HUES64 (cell line): ENCODE measurements around the gene RTTN. TPM values are rescaled to one million over a fixed set of nuclear protein-coding genes. Genes with fewer than 3 reads are reported as not detected.
"Not testable (repeated sequence)": the region's sequence is repeated elsewhere in the genome, so short reads cannot be mapped to it uniquely, and the experiment has no call there.

Source experiments
- H3K27ac ChIP-seq: 2 replicates; pipeline ENCODE4 v1.7.0; 2013; ENCODE audit warnings: low read depth, low read length, inconsistent platforms
- H3K27me3 ChIP-seq: 2 replicates; pipeline ENCODE4 v1.6.1; 2013; ENCODE audit warnings: mild to moderate bottlenecking, low read length; ENCODE audit not compliant: insufficient read depth
- H3K36me3 ChIP-seq: 2 replicates; pipeline ENCODE4 v1.6.1; 2013; ENCODE audit warnings: mild to moderate bottlenecking, low read length; ENCODE audit not compliant: insufficient read depth
- H3K4me1 ChIP-seq: 2 replicates; pipeline ENCODE4 v1.6.1; 2013; ENCODE audit warnings: mild to moderate bottlenecking, low read length, moderate library complexity; ENCODE audit not compliant: insufficient read depth
- H3K4me3 ChIP-seq: 2 replicates; pipeline ENCODE4 v1.5.1; 2013; ENCODE audit warnings: mild to moderate bottlenecking, low read length, moderate library complexity
- H3K9ac ChIP-seq: 2 replicates; pipeline ENCODE4 v1.6.1; 2013; ENCODE audit warnings: mild to moderate bottlenecking, low read depth, low read length
- H3K9me3 ChIP-seq: 2 replicates; pipeline ENCODE4 v1.6.1; 2013; ENCODE audit warnings: low read depth, low read length; ENCODE audit not compliant: insufficient read depth
- WGBS: fragments of 150-250, 120-280 bp; methylation state at CpG from one replicate; pipeline ENCODE4 v1.1.7; 2013; ENCODE audit warnings: missing lambda C conversion rate; 5-methylcytosine and 5-hydroxymethylcytosine counted together
- polyA plus RNA-seq, 2 experiments: library from polyadenylated mRNA; stranded (reverse); fragments of 50-300 nt; gene quantifications; one replicate each; pipeline ENCODE4 v1.2.3, GENCODE V29; 2013

The RTTN gene, protein sequence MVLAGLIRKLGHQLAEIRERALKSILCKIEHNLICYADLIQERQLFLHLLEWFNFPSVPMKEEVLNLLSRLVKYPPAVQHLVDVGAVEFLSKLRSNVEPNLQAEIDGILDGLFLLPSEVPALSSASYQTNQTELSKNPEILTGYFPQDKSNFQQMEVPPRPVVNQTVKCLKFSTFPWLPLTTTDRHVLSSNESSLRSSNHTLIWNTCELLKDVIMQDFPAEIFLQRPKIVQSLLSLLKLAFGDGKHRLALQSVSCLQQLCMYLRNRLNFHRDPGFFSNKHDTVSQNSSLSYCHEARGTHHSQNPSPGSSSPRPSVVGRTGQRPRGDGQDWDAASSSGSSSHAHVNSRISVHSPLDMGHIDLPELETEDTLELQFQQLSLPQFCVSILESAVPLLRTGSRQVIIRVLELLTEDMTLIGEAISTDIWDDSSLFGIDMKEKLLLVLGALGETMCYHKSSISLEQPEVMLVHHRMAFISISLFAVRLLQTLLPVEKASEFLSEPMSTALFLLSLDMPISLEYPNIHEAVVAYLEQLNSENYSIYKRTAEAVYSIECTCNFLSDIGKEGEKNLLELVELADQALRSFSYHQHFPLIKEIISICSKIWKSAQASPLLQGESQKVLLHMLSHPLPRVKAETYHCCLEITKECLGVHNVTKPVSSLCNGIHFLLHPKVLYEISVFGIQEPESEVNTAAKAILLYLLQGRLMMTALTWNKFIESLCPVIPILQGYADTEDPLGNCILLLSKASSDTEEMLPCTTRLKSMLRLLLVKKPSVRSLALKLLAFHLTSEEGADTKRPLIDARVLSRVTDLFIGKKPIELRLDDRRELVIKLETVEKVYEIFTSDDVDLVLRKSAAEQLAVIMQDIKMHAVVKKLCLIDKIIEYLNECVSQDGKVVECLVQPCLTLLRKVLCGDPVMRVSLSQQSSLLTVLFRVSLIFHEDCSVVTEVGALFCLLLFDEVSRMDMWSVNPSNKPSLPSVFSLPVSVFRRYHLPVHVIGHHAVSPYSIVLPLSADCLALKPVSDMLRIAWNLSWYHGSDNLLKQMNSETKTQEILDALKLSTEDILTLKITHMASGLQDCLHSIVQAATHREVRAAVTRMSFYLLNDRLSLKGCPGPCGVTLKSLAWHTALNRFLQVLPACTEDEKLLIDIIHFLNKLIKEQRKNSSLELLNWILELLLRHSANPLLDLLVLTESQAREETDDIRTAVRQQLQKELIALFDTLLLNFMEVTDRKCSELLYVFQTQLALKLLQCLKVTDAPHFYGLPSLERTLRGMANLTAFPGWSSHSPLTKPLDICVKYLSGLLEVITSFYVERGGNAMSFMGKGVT (N-terminal part only)
- 10.1 TPM for polyA plus RNA-seq (2013, experiment 1 of 2)
- polyA plus RNA-seq (2013, experiment 2 of 2): 12.1 TPM

DNA sequence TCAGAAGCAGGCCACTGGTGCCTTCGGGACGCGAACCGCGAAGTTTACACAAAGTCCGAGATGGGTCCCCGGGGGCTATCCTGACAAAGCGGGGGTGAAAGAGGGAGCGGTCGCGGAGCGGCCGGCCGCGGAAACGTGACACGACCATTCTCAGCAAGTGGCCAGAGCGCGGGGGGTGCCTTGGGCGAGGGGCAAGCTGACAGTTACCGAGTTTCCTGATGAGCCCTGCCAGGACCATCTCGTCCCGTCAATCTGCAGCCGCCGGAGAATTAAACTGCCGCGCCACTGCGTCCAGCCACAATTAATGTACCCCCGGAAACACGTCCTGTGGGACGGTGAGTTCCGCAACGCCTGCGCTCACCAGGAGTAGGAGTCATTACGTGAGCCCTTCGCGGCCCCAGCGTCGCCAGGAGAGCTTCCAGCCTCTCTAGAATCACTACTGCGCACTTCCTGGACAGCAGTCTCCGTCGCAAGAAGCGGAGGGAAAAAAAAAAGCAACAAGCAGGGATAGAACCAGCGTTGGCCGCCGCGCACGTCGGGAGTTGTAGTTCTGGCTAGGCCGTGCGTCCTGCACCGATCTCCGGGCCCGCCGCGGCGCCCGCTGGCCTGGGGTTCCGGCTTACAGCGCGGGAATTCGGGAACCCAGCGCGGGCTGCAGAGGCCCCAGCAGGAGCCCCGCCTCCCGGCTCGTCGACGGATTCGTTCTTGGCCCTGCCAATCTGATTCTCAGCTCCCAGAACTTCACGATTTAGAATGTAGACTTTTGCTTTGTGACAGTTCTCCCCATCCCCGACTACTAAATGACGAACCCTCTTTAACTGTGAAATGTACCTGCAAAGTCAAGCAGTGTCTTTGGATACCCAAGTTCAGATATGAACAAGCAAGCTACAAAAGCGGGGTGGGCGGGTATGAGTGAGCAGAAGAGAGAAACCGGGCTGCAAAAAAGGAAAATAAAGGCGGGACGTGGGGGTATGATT is at the start of gene RTTN:
TSS of gene RTTN (minus strand) at position 267 of the 977 bp plus-strand sequence. CDS start at position 238, 29 bp downstream.
- under 1% methylated on average over 78 of the region's 78 CpGs for WGBS
- Histone ChIP-seq H3K36me3 (peaks cover 22% of the 10 kb centered on the region), H3K9ac (peak within 1 kb of the TSS; percentile 97), H3K27ac (peak within 1 kb of the TSS; percentile 98), H3K4me3 (peak within 1 kb of the TSS; percentile 89), H3K27me3 (no peaks in the 10 kb centered on the region), H3K4me1 (peaks cover 3% of the 10 kb centered on the region; the same call in 1 of the 2 replicates), H3K9me3 (no peaks in the 10 kb centered on the region)

DNA sequence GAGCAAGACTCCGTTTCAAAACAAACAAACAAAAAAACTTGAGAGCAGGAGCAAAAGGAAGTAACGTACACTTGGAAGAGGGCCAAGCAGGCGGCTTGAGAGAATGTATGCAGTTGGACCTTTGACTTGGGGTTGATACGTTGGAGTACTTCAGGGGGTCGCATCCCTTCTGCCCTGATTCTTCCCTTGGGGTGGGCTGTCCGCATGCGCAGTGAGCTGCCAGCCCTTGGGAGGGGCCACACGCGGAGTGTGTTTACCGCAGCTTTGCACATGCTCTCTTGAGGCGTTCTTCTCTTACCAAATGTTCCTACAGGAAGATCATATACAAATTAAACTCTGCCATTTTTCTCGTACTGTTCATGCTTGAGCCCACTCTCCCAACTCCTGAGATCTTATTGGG is 45.3 kb upstream of the RTTN start:
- H3K4me1 ChIP-seq: no peaks in the 10 kb centered on the region

DNA sequence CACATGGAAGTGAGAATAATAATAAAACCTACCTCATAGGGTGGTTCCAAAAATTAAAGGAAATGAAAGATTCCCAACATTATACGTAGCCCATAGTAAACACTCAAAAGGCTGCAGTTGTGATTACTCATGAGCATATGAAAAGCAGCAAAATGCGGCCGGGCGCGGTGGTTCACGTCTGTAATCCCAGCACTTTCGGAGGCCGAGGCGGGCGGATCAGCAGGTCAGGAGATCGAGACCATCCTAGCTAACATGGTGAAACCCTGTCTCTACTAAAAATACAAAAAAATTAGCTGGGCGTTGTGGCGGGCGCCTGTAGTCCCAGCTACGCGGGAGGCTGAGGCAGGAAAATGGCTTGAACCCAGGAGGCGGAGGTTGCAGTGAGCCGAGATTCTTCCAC is 44.4 kb upstream of the RTTN start:
- H3K4me1 ChIP-seq, H3K36me3 ChIP-seq, H3K9ac ChIP-seq, H3K27ac ChIP-seq, H3K27me3 ChIP-seq, H3K9me3 ChIP-seq, H3K4me3 ChIP-seq: not testable (repeated sequence)
- 96% methylated on average over 18 of the region's 18 CpGs for WGBS

More for the DNA sequence above, 45.3 kb upstream of the RTTN start:
- Histone ChIP-seq H3K27me3 (no peaks in the 10 kb centered on the region), H3K9me3 (no peaks in the 10 kb centered on the region), H3K4me3 (no peak overlapping the region), H3K36me3 (no peaks in the 10 kb centered on the region), H3K9ac (no peak overlapping the region), H3K27ac (no peak overlapping the region)
- 95% methylated on average over 12 of the region's 12 CpGs for WGBS

DNA sequence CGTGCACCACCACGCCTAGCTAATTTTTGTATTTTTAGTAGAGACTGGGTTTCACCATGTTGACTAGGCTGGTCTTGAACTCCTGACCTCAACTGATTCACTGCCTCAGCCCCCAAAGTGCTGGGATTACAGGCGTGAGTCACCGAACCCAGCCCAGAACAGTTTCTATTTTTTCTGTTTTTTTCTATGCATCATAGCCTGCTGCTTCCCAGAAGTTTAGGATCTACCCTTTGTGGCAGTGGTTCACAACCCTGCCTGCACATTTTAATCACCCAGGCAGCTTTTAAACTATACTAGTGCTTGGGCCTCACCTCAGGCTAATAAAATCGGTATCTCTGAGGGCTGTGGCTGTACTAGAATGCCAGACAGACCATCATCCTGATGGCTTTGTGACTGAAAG is 43.6 kb upstream of the RTTN start:
- no peaks in the 10 kb centered on the region for H3K36me3 ChIP-seq
- no peak overlapping the region for H3K4me3 ChIP-seq
- H3K9me3 ChIP-seq: no peaks in the 10 kb centered on the region
- H3K9ac ChIP-seq: no peak overlapping the region
- H3K27me3 ChIP-seq: no peaks in the 10 kb centered on the region
- whole genome bisulfite sequencing: 96% methylated on average over 5 of the region's 5 CpGs
- H3K27ac ChIP-seq: no peak overlapping the region
- no peaks in the 10 kb centered on the region for H3K4me1 ChIP-seq

DNA sequence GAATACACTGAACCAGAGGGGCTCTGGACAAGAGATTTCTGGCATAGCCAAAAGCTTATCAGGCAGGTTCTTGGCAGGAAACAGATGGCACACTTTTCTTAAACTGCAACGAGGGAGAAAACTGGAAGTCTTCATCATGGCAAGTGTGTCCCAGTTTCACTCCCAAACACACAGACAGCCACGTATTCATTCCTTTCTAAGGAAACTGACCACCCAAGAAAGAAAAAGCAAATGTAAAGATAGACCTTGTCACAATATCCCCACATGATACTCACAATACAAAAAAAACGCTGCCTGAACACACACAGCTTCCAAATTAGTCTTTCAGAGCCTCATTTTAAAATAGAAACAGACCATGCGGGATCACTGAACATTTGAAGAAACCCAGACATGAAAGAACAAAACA is 40.6 kb upstream of the RTTN start:
- H3K9ac ChIP-seq: no peak overlapping the region
- 89% methylated on average over 4 of the region's 4 CpGs for WGBS

DNA sequence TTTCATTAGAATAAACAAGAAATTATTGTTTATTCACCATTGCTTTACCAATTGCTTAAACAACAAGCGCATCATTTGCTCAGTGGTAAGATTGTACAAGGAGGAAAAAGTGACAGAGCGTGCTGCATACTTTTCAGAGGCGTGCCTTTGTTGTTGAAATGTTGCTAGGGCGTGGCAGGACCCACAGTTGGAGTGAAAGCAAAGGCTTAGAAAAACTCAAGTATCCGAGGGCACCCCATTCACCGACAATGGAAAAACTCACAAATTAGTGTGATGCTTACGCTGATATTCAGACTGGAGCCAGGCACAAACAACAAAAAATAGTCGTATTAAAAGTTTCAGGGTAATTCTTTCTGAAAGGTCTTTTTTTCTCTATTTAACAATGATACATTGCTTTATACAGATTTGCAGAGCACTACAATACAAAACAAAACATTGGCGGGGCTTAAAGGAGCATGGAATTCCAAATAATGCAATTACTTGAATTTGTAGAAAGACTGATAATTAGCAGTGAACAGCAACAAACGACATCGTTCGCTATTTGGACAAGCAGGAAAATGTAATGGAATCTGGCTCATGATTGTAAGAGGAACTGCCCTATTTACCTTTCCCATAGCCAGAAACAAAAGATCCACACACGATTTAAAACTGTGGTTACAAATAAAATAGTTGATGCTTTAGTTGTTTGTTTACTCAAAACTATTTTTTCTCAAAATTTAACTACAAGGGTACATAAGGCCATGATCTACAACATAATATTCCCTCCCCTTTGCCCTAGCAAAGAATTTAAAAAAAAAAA is 37.8 kb upstream of the RTTN start:
- 94% methylated on average over 12 of the region's 13 CpGs for WGBS
- Histone ChIP-seq H3K9me3 (no peaks in the 10 kb centered on the region), H3K27me3 (no peaks in the 10 kb centered on the region), H3K4me3 (no peak overlapping the region), H3K9ac (no peak overlapping the region), H3K27ac (no peak overlapping the region), H3K4me1 (no peaks in the 10 kb centered on the region), H3K36me3 (no peaks in the 10 kb centered on the region)

More for the DNA sequence above, 40.6 kb upstream of the RTTN start:
- no peaks in the 10 kb centered on the region for H3K27me3 ChIP-seq
- no peaks in the 10 kb centered on the region for H3K4me1 ChIP-seq
- no peak overlapping the region for H3K4me3 ChIP-seq
- no peak overlapping the region for H3K27ac ChIP-seq
- no peaks in the 10 kb centered on the region for H3K36me3 ChIP-seq
- H3K9me3 ChIP-seq: no peaks in the 10 kb centered on the region

DNA sequence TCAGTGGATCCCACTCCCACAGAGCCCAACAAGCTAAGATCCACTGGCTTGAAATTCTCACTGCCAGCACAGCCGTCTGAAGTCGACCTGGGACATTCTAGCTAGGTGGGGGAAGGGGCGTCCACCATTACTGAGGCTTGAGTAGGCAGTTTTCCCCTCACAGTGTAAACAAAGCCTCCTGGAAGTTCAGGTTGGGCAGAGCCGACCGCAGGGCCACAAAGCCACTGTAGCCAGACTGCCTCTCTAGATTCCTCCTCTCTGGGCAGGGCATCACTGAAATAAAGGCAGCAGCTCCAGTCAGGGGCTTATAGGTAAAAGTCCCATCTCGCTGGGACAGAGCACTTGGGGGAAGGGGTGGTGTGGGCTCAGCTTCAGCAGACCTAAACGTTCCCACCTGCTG is 31.4 kb upstream of the RTTN start:
- H3K36me3 ChIP-seq, H3K4me1 ChIP-seq, H3K9me3 ChIP-seq, H3K4me3 ChIP-seq, H3K27ac ChIP-seq, H3K27me3 ChIP-seq, H3K9ac ChIP-seq: not testable (repeated sequence)
- 78% methylated on average over 7 of the region's 7 CpGs for WGBS

DNA sequence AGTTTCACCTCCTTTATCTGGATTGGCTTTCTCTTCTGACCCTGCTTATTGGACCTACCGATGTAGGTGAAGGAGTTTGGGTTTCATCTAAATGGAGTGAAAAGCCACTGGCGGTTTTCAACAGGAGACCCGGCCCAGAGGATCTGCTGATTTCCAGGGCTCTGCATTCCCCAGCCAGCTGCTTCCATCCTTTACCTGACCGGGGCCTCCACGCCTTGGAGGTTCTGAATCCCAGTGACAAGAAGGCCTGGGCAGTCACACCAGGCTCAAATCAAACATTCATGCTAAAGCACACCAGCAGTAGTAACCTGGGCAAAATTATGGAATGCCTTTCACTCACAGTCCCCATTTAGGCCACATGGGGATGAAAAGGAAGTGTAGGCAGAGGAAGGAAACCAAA is 30.0 kb upstream of the RTTN start:
- no peak overlapping the region for H3K4me3 ChIP-seq
- no peak overlapping the region for H3K9ac ChIP-seq
- no peaks in the 10 kb centered on the region for H3K36me3 ChIP-seq
- no peaks in the 10 kb centered on the region for H3K27me3 ChIP-seq
- 87% methylated on average over 5 of the region's 5 CpGs for WGBS
- H3K9me3 ChIP-seq: no peaks in the 10 kb centered on the region
- no peak overlapping the region for H3K27ac ChIP-seq
- no peaks in the 10 kb centered on the region; the same call in 1 of the 2 replicates for H3K4me1 ChIP-seq

DNA sequence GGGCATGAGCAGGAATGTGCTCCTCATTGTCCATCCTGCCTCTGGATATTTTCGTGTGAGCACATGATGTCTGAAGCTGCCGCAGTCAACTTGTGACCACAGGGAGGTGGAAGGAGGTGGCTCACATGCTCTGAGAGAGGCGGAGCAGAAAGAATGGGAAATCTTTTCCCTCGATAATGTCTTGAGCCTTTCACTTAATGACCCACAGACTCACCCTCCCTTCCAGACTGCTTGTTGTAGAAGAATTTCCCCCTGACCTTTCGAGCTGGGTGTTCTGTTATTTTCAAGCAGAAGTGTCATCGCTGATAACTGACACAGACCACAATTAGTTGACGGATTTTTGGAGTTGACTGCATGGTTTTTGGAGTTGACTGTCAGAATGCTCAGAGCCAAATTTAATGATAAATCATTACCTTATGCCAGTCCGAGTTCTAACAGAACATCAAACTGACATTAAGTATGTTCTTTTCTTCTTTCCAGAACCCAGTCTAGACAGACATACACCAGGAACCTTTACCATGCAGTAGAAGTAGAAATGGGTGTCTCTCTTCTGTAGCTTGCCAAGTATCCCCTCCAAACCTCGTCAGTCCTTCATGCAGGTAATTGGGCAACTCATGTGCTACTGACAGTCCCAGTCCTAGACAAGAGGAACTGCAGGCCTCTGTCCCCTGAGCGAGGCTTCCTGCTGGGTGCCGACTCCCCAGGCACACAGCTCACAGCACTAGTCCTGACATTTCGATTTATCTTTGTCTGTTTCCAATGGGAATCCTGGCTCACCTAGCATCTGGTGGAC is 29.4 kb upstream of the RTTN start:
- H3K27ac ChIP-seq: no peak overlapping the region
- 80% methylated on average over 11 of the region's 12 CpGs for WGBS
- H3K9me3 ChIP-seq: no peaks in the 10 kb centered on the region
- no peaks in the 10 kb centered on the region for H3K36me3 ChIP-seq
- H3K4me3 ChIP-seq: no peak overlapping the region
- no peak overlapping the region for H3K9ac ChIP-seq
- H3K4me1 ChIP-seq: no peaks in the 10 kb centered on the region; the same call in 1 of the 2 replicates
- no peaks in the 10 kb centered on the region for H3K27me3 ChIP-seq
